A549 treated with RU486 at 1 μM for 4 hours (cell line): ENCODE data around the gene ZNRF2. TPM values are rescaled to one million over a fixed set of nuclear protein-coding genes. Genes with fewer than 3 reads are reported as not detected.

Source experiments
- total RNA-seq: library from RNA; stranded (reverse); fragments of 200-300 nt; extraction: Qiagen RNA extraction; gene quantifications from 5 replicates; pipeline ENCODE4 v1.2.3, GENCODE V29; 2022; ENCODE audit warnings: low read depth

The ZNRF2 gene
- 4.1 to 8.2 TPM (median 7.3 TPM) in 5 replicates for total RNA-seq

GRCh38 chr7:30284298-30285066, at the start of gene ZNRF2:
Gene ZNRF2, plus strand, starts transcription at chr7:30284597. Its CDS starts 761 bp downstream, at chr7:30285358.

Other genes with a start within 250 kb of the ZNRF2 start
- gene MTURN, start 149.6 kb upstream of the ZNRF2 start, total RNA-seq = 4.1 to 5.9 TPM (median 4.7 TPM) in 5 replicates
- gene NOD1, start 194.2 kb downstream of the ZNRF2 start, total RNA-seq = 5.2 to 7.0 TPM (median 5.4 TPM) in 5 replicates
- gene GGCT, start 220.2 kb downstream of the ZNRF2 start, total RNA-seq = 58.7 to 89.2 TPM (median 74.6 TPM) in 5 replicates